ENCODE results near the gene NXF3. TPM values are rescaled to one million over a fixed set of nuclear protein-coding genes. Genes with fewer than 3 reads are reported as not detected.

Gene NXF3
- total RNA-seq = not detected in 2 replicates

GRCh38 chrX:103092942-103093341 is at the start of gene NXF3:
Gene NXF3, minus strand, starts transcription at chrX:103093143. Its CDS starts 120 bp downstream, at chrX:103093023.

GRCh38 chrX:103063918-103064434 is 29.0 kb downstream of the NXF3 start, which contains the start of gene BEX1:
Gene BEX1, minus strand, starts transcription at chrX:103064171. Its CDS starts 897 bp downstream, at chrX:103063274.

Other genes with a start within 250 kb of the NXF3 start
- 0.80 and 0.93 TPM in 2 replicates for gene RAB40AL, start 155.9 kb downstream of the NXF3 start, total RNA-seq
- gene BEX1, start 29.0 kb downstream of the NXF3 start, total RNA-seq = 0.27 and 0.57 TPM in 2 replicates
- 19.3 and 24.3 TPM in 2 replicates for gene BEX4, start 122.0 kb upstream of the NXF3 start, total RNA-seq
- 90.4 and 92.2 TPM in 2 replicates for gene TCEAL8, start 162.0 kb upstream of the NXF3 start, total RNA-seq
- not detected in 2 replicates for gene TCEAL5, start 183.6 kb upstream of the NXF3 start, total RNA-seq
- gene BEX2, start 217.8 kb upstream of the NXF3 start, total RNA-seq = 0.27 and 0.29 TPM in 2 replicates
- gene TCEAL7, start 237.1 kb upstream of the NXF3 start, total RNA-seq = 3.1 and 5.0 TPM in 2 replicates

Data from thoracic aorta endothelial cell (primary cell).